ENCODE data around the gene ZHX3. TPM values are rescaled to one million over a fixed set of nuclear protein-coding genes. Genes with fewer than 3 reads are reported as not detected.
A peak's percentile ranks its signal among the peaks of the same experiment; 100 is the strongest.

ZHX3 gene
- 10.6 and 12.1 TPM in 2 replicates for total RNA-seq

- peak; percentile 98 for DNase-seq
Measured at GRCh38 chr20:41317546-41318270, at the start of gene ZHX3. ZHX3 (minus strand) TSS chr20:41317731; CDS start chr20:41204916, 112,815 bp downstream.

GRCh38 chr20:41367393-41367695, 49.8 kb upstream of the ZHX3 start:
- DNase-seq = no peak

GRCh38 chr20:41366546-41367392, 49.2 kb upstream of the ZHX3 start, which contains the start of gene EMILIN3:
EMILIN3 (minus strand) TSS chr20:41366818; CDS start chr20:41366634, 184 bp downstream.
- DNase-seq = no peak

GRCh38 chr20:41365777-41366545, 48.4 kb upstream of the ZHX3 start:
- no peak for DNase-seq

GRCh38 chr20:41364967-41365765, 47.6 kb upstream of the ZHX3 start:
- DNase-seq = no peak

- DNase-seq = no peak
Measured at GRCh38 chr20:41364236-41364855, 46.8 kb upstream of the ZHX3 start.

GRCh38 chr20:41363601-41364000, 46.1 kb upstream of the ZHX3 start:
- DNase-seq = no peak

- DNase-seq = no peak
Measured at GRCh38 chr20:41362748-41363140, 45.2 kb upstream of the ZHX3 start.

- no peak for DNase-seq
Measured at GRCh38 chr20:41361757-41362747, 44.5 kb upstream of the ZHX3 start.

GRCh38 chr20:41360831-41361756, 43.6 kb upstream of the ZHX3 start:
- no peak for DNase-seq

GRCh38 chr20:41359541-41360011, 42.0 kb upstream of the ZHX3 start:
- no peak for DNase-seq

- DNase-seq = no peak
Measured at GRCh38 chr20:41358717-41359116, 41.2 kb upstream of the ZHX3 start.

- DNase-seq = no peak
Measured at GRCh38 chr20:41358230-41358629, 40.7 kb upstream of the ZHX3 start.

- no peak for DNase-seq
Measured at GRCh38 chr20:41357424-41358163, 40.1 kb upstream of the ZHX3 start.

- DNase-seq = no peak
Measured at GRCh38 chr20:41356951-41357350, 39.4 kb upstream of the ZHX3 start.

GRCh38 chr20:41355598-41356203, 38.2 kb upstream of the ZHX3 start:
- DNase-seq = no peak

- DNase-seq = no peak
Measured at GRCh38 chr20:41355192-41355591, 37.7 kb upstream of the ZHX3 start.

GRCh38 chr20:41353530-41353929, 36.0 kb upstream of the ZHX3 start:
- DNase-seq = no peak
